ENCODE results near the gene SIAH3.
A peak's percentile ranks its signal among the peaks of the same experiment; 100 is the strongest.

Gene SIAH3

GRCh38 chr13:45833663-45834375 is 17.7 kb downstream of the SIAH3 start:
- TF ChIP-seq, protein P1, sequence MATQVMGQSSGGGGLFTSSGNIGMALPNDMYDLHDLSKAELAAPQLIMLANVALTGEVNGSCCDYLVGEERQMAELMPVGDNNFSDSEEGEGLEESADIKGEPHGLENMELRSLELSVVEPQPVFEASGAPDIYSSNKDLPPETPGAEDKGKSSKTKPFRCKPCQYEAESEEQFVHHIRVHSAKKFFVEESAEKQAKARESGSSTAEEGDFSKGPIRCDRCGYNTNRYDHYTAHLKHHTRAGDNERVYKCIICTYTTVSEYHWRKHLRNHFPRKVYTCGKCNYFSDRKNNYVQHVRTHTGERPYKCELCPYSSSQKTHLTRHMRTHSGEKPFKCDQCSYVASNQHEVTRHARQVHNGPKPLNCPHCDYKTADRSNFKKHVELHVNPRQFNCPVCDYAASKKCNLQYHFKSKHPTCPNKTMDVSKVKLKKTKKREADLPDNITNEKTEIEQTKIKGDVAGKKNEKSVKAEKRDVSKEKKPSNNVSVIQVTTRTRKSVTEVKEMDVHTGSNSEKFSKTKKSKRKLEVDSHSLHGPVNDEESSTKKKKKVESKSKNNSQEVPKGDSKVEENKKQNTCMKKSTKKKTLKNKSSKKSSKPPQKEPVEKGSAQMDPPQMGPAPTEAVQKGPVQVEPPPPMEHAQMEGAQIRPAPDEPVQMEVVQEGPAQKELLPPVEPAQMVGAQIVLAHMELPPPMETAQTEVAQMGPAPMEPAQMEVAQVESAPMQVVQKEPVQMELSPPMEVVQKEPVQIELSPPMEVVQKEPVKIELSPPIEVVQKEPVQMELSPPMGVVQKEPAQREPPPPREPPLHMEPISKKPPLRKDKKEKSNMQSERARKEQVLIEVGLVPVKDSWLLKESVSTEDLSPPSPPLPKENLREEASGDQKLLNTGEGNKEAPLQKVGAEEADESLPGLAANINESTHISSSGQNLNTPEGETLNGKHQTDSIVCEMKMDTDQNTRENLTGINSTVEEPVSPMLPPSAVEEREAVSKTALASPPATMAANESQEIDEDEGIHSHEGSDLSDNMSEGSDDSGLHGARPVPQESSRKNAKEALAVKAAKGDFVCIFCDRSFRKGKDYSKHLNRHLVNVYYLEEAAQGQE (IDR thresholded peaks at IDR 0.05; ENCODE audit: low read depth), result no peak
- TF ChIP-seq NFIC (IDR thresholded peaks at IDR 0.05) (0 out of 2 replicates have a peak, but pooled peaks have one; percentile 21), RAD21 (IDR thresholded peaks at IDR 0.05; ENCODE audit: low read depth) (0 out of 2 replicates have a peak, but pooled peaks have one; percentile 5), EP300 (IDR thresholded peaks at IDR 0.05; ENCODE audit: borderline replicate concordance) (no peak)

DNA sequence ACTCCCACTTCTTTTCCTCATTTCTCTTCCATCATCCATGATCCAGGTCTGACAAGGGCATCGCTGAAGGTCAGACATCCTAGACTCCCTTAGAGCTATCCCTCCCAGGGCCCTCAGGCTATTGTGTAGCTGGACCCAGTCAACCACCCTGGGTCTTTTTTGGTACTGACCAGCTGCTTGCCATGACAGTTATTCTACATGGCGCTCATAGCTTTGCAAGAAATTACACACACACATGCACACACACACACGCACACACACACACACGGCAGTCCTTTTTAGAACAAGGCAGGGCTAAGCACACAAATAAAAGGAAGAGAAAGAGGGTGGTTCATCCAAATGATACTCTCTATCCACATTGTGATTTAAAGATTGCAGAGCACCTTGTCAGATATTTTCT is 18.3 kb downstream of the SIAH3 start:
- TF ChIP-seq CREB1 (IDR thresholded peaks at IDR 0.05; ENCODE audit: low read depth), result no peak
- no peak for TF ChIP-seq TAF1 (IDR thresholded peaks at IDR 0.05; ENCODE audit: low read depth)
- TF ChIP-seq EGR1 (IDR thresholded peaks at IDR 0.05), result no peak
- TF ChIP-seq NFIC (IDR thresholded peaks at IDR 0.05), result no peak
- TF ChIP-seq RAD21 (IDR thresholded peaks at IDR 0.05; ENCODE audit: low read depth), result no peak
- no peak for TF ChIP-seq CEBPB (IDR thresholded peaks at IDR 0.05)
- TF ChIP-seq USF1 (IDR thresholded peaks at IDR 0.05), result no peak
- TF ChIP-seq TEAD4 (IDR thresholded peaks at IDR 0.05), result no peak
- no peak for TF ChIP-seq EP300 (IDR thresholded peaks at IDR 0.05; ENCODE audit: borderline replicate concordance)
- TF ChIP-seq FOXM1 (IDR thresholded peaks at IDR 0.05; ENCODE audit: borderline replicate concordance, low read depth), result no peak
- TF ChIP-seq MAX (IDR thresholded peaks at IDR 0.05), result no peak
- no peak for TF ChIP-seq YY1 (IDR thresholded peaks at IDR 0.05; ENCODE audit: low read depth)
- no peak for TF ChIP-seq ZBTB7A (IDR thresholded peaks at IDR 0.05; ENCODE audit: low read depth)
- TF ChIP-seq, protein P1 (IDR thresholded peaks at IDR 0.05; ENCODE audit: low read depth), result no peak
- no peak for TF ChIP-seq TCF12 (IDR thresholded peaks at IDR 0.05; ENCODE audit: low read depth)

GRCh38 chr13:45831851-45832250 is 19.7 kb downstream of the SIAH3 start:
- TF ChIP-seq CREB1 (IDR thresholded peaks at IDR 0.05; ENCODE audit: low read depth) (no peak), FOXM1 (IDR thresholded peaks at IDR 0.05; ENCODE audit: borderline replicate concordance, low read depth) (no peak), TCF12 (IDR thresholded peaks at IDR 0.05; ENCODE audit: low read depth) (no peak), TAF1 (IDR thresholded peaks at IDR 0.05; ENCODE audit: low read depth) (no peak), YY1 (IDR thresholded peaks at IDR 0.05; ENCODE audit: low read depth) (no peak), NFIC (IDR thresholded peaks at IDR 0.05) (no peak), MAX (IDR thresholded peaks at IDR 0.05) (no peak), RAD21 (IDR thresholded peaks at IDR 0.05; ENCODE audit: low read depth) (no peak), EGR1 (IDR thresholded peaks at IDR 0.05) (no peak), ZBTB7A (IDR thresholded peaks at IDR 0.05; ENCODE audit: low read depth) (no peak)

- TF ChIP-seq NFIC (IDR thresholded peaks at IDR 0.05) (no peak), EGR1 (IDR thresholded peaks at IDR 0.05) (no peak), EP300 (IDR thresholded peaks at IDR 0.05; ENCODE audit: borderline replicate concordance) (no peak)
- TF ChIP-seq, protein P1 (IDR thresholded peaks at IDR 0.05; ENCODE audit: low read depth), result no peak
Observed at GRCh38 chr13:45830121-45830520, 21.4 kb downstream of the SIAH3 start.

- TF ChIP-seq FOXM1 (IDR thresholded peaks at IDR 0.05; ENCODE audit: borderline replicate concordance, low read depth) (no peak), ZBTB7A (IDR thresholded peaks at IDR 0.05; ENCODE audit: low read depth) (no peak), TCF12 (IDR thresholded peaks at IDR 0.05; ENCODE audit: low read depth) (no peak), CEBPB (IDR thresholded peaks at IDR 0.05) (no peak), TEAD4 (IDR thresholded peaks at IDR 0.05) (no peak), USF1 (IDR thresholded peaks at IDR 0.05) (no peak), YY1 (IDR thresholded peaks at IDR 0.05; ENCODE audit: low read depth) (no peak), NFIC (IDR thresholded peaks at IDR 0.05) (no peak), RAD21 (IDR thresholded peaks at IDR 0.05; ENCODE audit: low read depth) (no peak), CREB1 (IDR thresholded peaks at IDR 0.05; ENCODE audit: low read depth) (no peak)
- TF ChIP-seq, protein P1 (IDR thresholded peaks at IDR 0.05; ENCODE audit: low read depth), result no peak
Observed at GRCh38 chr13:45828256-45828968, 23.1 kb downstream of the SIAH3 start.
